ENCODE results near the gene PABPC3. TPM values are rescaled to one million over a fixed set of nuclear protein-coding genes. Genes with fewer than 3 reads are reported as not detected.

Gene PABPC3
- under 0.01 TPM in 2 replicates for total RNA-seq

DNA sequence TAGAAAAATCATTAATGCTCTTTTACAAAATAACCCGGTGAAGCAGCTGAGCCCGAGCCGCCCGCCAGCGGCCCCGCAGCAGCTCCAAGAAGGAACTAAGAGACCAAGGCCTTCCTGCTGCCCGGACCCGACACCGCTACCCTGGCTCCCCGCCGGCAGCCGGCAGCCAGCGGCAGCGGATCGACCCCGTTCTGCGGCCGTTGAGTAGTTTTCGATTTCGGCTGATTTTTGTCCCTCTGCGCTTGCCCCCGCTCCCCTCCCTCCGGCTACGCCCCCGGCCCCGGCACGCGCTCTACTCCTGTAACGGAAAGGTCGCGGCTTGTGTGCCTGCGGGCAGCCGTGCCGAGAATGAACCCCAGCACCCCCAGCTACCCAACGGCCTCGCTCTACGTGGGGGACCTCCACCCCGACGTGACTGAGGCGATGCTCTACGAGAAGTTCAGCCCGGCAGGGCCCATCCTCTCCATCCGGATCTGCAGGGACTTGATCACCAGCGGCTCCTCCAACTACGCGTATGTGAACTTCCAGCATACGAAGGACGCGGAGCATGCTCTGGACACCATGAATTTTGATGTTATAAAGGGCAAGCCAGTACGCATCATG lies at the start of gene PABPC3:
PABPC3 (plus strand) TSS at position 286 of the 603 bp plus-strand sequence; CDS start at position 349, 63 bp downstream.

Small RNA genes within 50 kb of the gene (small RNA-seq; reads per million reads assigned to genes)
- not detected for gene AL359757.2

Other genes with a start within 250 kb of the PABPC3 start
- gene AMER2, start 76.2 kb downstream of the PABPC3 start, total RNA-seq, result not detected in 2 replicates
- gene MTMR6, start 191.4 kb downstream of the PABPC3 start, total RNA-seq, result 17.6 and 24.0 TPM in 2 replicates
- gene NUP58, start 205.5 kb downstream of the PABPC3 start, total RNA-seq, result 43.0 and 69.0 TPM in 2 replicates